HG03175 (cell line): Measurements from ENCODE around the gene TAF11.
"Not testable (repeated sequence)": the region's sequence is repeated elsewhere in the genome, so short reads cannot be mapped to it uniquely, and the experiment has no call there.

ENCODE experiments used
- ATAC-seq: cut with Tn5 transposase; IDR thresholded peaks from one replicate; pipeline ENCODE4 v1.9.1; 2021; ENCODE audit warnings: mild to moderate bottlenecking, moderate library complexity; ENCODE audit not compliant: unreplicated experiment

The TAF11 gene

GRCh38 chr6:34906826-34907225 is 19.0 kb upstream of the TAF11 start:
- no peak for ATAC-seq

GRCh38 chr6:34904990-34905613 is 17.3 kb upstream of the TAF11 start:
- no peak for ATAC-seq

GRCh38 chr6:34901930-34902329 is 14.1 kb upstream of the TAF11 start:
- ATAC-seq = no peak

GRCh38 chr6:34900321-34901031 is 12.6 kb upstream of the TAF11 start:
- ATAC-seq = no peak

DNA sequence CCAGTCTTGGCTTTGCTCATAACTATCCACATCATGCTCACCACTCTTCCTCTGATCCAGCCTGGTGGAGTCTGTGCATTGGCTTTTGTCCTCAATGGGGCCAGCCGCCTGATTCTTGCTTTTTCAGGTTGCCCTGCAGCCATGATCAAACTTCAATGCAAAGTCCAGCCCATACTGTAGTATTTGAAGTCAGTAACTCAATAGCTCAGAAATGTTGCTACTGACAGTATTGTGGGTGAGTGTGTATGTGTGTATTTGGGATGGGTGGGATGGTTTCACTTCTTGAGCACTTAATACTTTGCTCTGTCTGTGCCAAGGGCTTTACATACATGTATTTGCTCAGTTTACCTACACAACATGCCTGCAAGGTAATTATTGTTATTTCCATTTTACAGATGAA is 11.9 kb upstream of the TAF11 start:
- not testable (repeated sequence) for ATAC-seq

DNA sequence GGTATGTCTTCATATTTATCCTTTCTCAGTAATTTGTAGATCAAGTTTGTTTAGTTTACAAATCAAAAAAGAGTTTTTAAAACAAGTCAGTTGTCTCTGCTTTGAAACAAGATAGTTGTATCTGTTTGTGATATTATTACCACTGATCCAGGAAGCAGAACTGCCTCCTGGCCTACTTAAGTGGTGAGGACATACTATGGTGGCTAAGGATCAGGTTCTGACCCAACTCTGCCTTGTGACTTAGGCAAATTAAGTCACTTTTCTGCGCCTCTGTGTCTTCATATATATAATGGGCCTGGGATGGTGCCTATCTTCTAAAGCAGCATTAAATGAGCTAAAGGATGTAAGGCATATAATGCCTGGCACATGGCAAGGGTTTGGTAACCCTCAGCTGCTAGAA is 9.9 kb upstream of the TAF11 start:
- no peak for ATAC-seq

DNA sequence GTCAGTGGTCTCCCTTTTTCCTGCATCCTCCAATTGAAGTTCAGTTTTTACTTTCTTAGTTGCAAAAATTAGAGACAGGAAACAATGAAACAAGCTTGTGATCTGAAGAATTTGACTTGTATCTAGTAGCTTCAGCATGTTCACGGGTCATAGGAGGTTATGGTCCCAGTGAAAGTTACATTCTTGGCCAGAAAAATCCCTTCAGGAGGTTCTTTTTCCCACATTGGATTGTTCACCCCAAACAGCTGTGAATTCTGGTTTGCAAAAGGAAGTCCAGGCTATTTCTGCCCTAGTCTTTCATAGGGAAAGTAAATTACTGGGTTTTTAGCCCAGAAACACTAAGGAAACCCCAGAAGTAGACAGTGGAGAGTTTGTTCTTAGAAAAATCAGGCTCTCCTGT is 9.3 kb upstream of the TAF11 start:
- ATAC-seq = no peak

DNA sequence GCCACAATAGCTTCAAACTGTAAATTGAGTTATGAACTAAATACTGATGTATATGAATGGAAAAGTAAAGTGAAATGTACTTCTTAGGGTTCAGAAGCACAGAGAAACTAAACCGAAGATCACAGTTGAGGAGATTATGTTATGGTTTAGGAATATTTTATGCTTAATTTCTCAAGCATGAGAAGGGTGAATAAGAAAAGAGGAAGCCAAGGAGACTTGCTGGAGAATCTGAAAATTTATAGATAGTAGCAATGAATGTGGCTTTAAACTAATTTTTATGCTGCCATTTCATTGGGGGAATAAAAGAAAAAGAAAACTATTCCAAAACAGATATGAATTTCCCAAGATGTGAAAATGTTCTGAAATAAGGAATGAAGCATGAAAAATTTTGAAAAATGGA is 6.9 kb upstream of the TAF11 start:
- no peak for ATAC-seq

GRCh38 chr6:34891296-34891695 is 3.5 kb upstream of the TAF11 start:
- no peak for ATAC-seq

DNA sequence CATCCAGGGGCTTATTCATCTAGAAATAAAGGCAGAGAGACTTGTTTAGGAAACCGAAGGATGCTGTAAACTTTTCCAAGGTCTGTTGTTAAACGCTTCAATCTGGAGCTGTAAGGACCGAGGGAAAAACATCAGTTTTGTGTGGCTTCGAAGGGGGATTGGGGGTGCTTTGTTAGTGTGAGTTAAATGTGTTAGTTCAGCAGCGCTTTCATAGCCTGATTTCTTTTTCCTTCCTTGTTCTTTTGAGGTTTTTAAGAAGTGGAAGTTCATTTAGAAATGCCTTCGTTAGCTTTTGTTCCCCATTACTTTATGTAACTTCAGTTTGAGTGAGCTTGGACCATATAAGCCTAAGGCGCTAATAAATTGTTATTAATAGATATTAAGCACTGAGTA is 2.7 kb upstream of the TAF11 start:
- ATAC-seq = no peak

DNA sequence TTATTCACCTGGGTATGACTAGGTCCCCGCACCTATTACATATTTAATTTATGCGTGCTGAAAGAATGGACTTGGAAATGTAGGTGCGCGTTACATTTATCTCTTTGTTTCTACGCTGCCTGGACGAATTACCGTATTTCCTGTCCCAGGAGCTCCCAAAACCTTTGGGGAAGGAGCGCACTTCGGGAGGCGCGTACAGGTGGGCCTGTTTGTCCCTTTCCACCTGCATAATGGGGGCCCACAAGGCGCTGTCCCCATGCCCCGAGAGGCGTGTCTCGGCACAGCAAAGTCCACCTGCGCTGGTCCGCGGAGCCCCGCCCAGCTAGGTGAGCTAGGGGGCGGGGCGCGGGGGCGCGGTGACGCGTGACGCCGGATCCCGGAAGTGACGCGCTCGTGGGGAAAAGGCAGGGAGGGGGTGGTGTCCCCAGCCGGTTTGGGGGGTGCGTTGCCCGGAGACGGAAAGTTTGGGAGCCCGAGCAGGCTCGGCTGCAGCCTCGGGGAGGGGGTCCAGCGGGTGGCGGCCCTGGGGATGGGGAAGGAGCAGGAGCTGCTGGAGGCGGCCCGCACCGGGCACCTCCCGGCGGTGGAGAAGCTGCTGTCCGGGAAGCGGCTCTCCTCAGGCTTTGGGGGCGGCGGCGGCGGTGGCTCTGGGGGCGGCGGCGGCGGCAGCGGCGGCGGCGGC is 1.2 kb upstream of the TAF11 start, which contains the start of gene ANKS1A:
Gene ANKS1A (plus strand): TSS at position 382 of the 682 bp plus-strand sequence. CDS start 148 bp downstream, at position 530.
- ATAC-seq = peak; percentile 57

DNA sequence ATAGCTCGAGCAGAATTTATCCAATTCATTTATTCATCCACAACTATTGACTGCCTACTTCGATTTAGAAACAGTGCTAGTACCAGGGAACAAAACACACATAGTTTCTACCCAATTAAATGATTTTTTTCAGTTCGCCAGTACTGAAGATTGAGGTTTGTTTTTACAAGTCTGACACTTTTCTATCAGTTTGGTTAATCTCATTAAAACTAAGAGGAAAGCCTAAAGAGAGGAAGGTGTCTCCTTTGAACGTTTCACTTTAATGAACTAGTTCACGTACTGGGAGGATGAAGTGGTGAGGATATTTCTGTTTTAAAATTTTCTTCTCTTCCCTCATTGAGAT is 643 bp upstream of the TAF11 start:
- no peak for ATAC-seq

DNA sequence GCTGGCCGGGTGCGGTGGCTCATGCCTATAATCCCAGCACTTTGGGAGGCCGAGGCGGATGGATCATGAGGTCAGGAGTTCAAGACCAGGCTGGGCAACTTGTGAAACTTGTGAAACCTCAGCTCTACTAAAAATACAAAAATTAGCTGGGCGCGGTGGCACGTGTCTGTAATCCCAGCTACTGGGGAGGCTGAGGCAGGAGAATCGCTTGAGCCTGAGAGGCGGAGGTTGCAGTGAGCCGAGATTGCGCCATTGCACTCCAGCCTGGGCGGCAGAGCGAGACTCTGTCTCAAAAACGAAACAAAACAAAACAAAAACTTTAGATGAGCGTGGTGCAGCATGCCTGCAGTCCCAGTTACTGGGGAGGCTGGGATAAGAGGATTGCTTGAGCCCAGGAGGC is 2.0 kb downstream of the TAF11 start:
- not testable (repeated sequence) for ATAC-seq

GRCh38 chr6:34884996-34885395 is 2.8 kb downstream of the TAF11 start:
- ATAC-seq = no peak

GRCh38 chr6:34884073-34884472 is 3.8 kb downstream of the TAF11 start:
- not testable (repeated sequence) for ATAC-seq

DNA sequence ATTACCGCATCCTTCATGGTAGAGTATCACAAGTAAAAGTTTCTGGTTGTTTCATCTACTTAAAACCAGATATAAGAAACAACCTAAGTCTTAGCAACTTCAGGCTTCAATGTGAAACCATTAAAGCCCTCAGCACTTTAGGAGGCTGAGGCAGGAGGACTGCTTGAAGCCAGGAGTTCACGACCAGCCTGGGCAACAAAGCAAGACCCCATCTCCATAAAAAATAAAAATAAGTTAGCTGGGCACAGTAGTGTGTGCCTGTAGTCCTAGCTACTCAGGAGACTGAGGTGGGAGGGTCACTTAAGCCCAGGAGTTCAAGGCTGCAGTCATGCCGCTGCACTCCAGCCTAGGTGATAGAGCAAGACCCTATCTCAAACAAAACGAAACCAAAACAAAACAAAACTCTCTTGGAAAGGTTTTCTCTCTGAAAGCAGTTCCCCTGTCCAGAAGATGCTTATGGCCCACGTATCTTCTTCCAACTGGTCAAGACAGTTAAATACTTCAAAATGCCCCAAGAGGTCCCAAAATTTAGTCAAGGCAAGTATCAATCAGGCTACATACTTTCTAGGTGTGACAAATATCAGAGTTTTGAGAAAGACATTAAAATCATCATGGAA is 9.9 kb downstream of the TAF11 start:
- ATAC-seq = no peak

- no peak for ATAC-seq
These were observed 10.6 kb downstream of the TAF11 start for GRCh38 chr6:34877259-34877658.

GRCh38 chr6:34876472-34876871 is 11.4 kb downstream of the TAF11 start:
- no peak for ATAC-seq

DNA sequence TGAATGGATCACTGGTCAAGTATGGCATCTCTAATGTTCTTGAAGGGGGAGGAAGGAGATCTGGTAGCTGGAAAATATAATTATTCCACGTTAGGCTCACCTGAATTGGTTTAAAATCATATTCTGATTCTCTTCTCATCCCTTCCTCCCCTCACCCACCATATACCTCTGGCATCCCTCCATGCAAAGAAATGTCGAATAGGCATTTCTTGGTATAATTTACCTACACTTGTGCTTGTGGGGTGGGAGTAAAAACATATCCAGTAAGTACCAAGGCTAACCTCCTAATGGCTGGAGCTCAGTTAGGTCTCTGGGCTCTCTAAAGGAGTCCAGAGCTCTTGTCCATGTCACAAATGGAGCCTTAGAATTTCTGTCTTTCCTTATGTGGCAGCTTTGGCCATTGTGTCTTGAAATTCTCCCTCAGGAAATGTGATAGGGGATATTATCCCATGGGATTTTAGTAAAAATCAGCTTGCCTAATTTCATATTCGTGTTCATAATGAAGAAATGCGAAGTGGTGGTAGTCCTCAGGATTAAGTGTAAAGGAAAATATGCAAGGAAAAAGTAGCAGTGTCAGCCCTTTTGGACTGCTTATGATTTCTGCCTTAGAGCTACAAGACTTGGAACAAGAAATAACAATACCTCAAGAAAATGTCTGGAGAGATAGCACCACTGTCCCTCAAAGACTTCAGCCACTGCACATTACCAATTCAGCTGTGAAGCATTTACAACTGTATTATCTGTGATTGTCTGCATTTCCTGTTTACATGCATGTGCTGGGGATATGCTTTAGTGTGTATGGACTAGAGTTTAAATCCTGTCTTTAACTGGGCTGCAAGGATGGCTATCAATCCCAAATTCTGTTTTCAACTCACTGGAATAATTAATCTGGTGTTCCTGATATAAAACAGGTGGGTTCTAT is 12.3 kb downstream of the TAF11 start:
- no peak for ATAC-seq

GRCh38 chr6:34872332-34872731 is 15.5 kb downstream of the TAF11 start:
- ATAC-seq = no peak

GRCh38 chr6:34871853-34872252 is 16.0 kb downstream of the TAF11 start:
- ATAC-seq = no peak
